Measurements from ENCODE around the gene KCNJ6.
A peak's percentile ranks its signal among the peaks of the same experiment; 100 is the strongest.

Gene KCNJ6

GRCh38 chr21:37711836-37712568 lies 204.3 kb downstream of the KCNJ6 start:
- Histone ChIP-seq H3K9me3 (no peaks in the 10 kb centered on the region), H3K27ac (no peak overlapping the region), H3K4me1 (ENCODE audit: control insufficient read depth in 1 of 2, insufficient read depth in 1 of 2, low read depth in 1 of 2, low read length in 1 of 2) (no peaks in the 10 kb centered on the region), H3K36me3 (no peaks in the 10 kb centered on the region), H3K27me3 (peaks cover 49% of the 10 kb centered on the region), H3K4me3 (ENCODE audit: low read depth in 1 of 2, low read length in 1 of 2) (no peak overlapping the region)
- TF ChIP-seq CTCF (IDR thresholded peaks at IDR 0.05) = peak; percentile 33

- Histone ChIP-seq H3K4me3 (ENCODE audit: low read depth in 1 of 2, low read length in 1 of 2) (no peak overlapping the region), H3K27me3 (peaks cover 43% of the 10 kb centered on the region), H3K27ac (no peak overlapping the region), H3K4me1 (ENCODE audit: control insufficient read depth in 1 of 2, insufficient read depth in 1 of 2, low read depth in 1 of 2, low read length in 1 of 2) (no peaks in the 10 kb centered on the region), H3K36me3 (no peaks in the 10 kb centered on the region), H3K9me3 (no peaks in the 10 kb centered on the region)
- no peak for TF ChIP-seq CTCF (IDR thresholded peaks at IDR 0.05)
Observed at GRCh38 chr21:37711286-37711829, 204.9 kb downstream of the KCNJ6 start.

GRCh38 chr21:37710546-37711285 lies 205.5 kb downstream of the KCNJ6 start:
- Histone ChIP-seq H3K9me3 (no peaks in the 10 kb centered on the region), H3K27me3 (peaks cover 49% of the 10 kb centered on the region), H3K4me3 (ENCODE audit: low read depth in 1 of 2, low read length in 1 of 2) (no peak overlapping the region), H3K4me1 (ENCODE audit: control insufficient read depth in 1 of 2, insufficient read depth in 1 of 2, low read depth in 1 of 2, low read length in 1 of 2) (no peaks in the 10 kb centered on the region), H3K27ac (no peak overlapping the region), H3K36me3 (no peaks in the 10 kb centered on the region)
- TF ChIP-seq CTCF (IDR thresholded peaks at IDR 0.05) = no peak

- TF ChIP-seq CTCF (IDR thresholded peaks at IDR 0.05) = no peak
- no peak overlapping the region for H3K27ac ChIP-seq
- no peak overlapping the region for H3K4me3 ChIP-seq (ENCODE audit: low read depth in 1 of 2, low read length in 1 of 2)
- peaks cover 35% of the 10 kb centered on the region for H3K27me3 ChIP-seq
- H3K9me3 ChIP-seq = no peaks in the 10 kb centered on the region
- no peaks in the 10 kb centered on the region for H3K36me3 ChIP-seq
- no peaks in the 10 kb centered on the region for H3K4me1 ChIP-seq (ENCODE audit: control insufficient read depth in 1 of 2, insufficient read depth in 1 of 2, low read depth in 1 of 2, low read length in 1 of 2)
Observed at GRCh38 chr21:37704751-37705150, 211.5 kb downstream of the KCNJ6 start.

GRCh38 chr21:37702241-37702640 lies 214.0 kb downstream of the KCNJ6 start:
- no peaks in the 10 kb centered on the region for H3K4me1 ChIP-seq (ENCODE audit: control insufficient read depth in 1 of 2, insufficient read depth in 1 of 2, low read depth in 1 of 2, low read length in 1 of 2)
- H3K27me3 ChIP-seq = peaks cover 32% of the 10 kb centered on the region
- no peak overlapping the region for H3K4me3 ChIP-seq (ENCODE audit: low read depth in 1 of 2, low read length in 1 of 2)
- no peak for TF ChIP-seq CTCF (IDR thresholded peaks at IDR 0.05)
- H3K36me3 ChIP-seq = no peaks in the 10 kb centered on the region
- H3K27ac ChIP-seq = no peak overlapping the region
- H3K9me3 ChIP-seq = no peaks in the 10 kb centered on the region
